Stimulated activated CD4-positive, alpha-beta T cell treated with anti-CD3 and anti-CD28 coated beads, Interleukin-4, amount 100 ng/mL, for 24 hours (primary cell): ENCODE results near the gene OBI1.
"Not testable (repeated sequence)": the region's sequence is repeated elsewhere in the genome, so short reads cannot be mapped to it uniquely, and the experiment has no call there.

Experiments used
- DNase-seq: peaks from one replicate; pipeline ENCODE4 v3.0.0-alpha.2; 2020

OBI1 gene

GRCh38 chr13:78658630-78659449 is at the start of gene OBI1:
OBI1 (minus strand) TSS chr13:78659155; CDS start chr13:78659120, 35 bp downstream.
- DNase-seq = peak; percentile 92

GRCh38 chr13:78701383-78701782 is 42.4 kb upstream of the OBI1 start:
- DNase-seq = no peak

- DNase-seq = no peak
Measured at GRCh38 chr13:78700121-78700910, 41.4 kb upstream of the OBI1 start.

- no peak for DNase-seq
Measured at GRCh38 chr13:78689011-78689410, 30.1 kb upstream of the OBI1 start.

- no peak for DNase-seq
Measured at GRCh38 chr13:78686461-78686860, 27.5 kb upstream of the OBI1 start.

GRCh38 chr13:78680576-78681350 is 21.8 kb upstream of the OBI1 start:
- no peak for DNase-seq

- no peak for DNase-seq
Measured at GRCh38 chr13:78680115-78680561, 21.2 kb upstream of the OBI1 start.

GRCh38 chr13:78679329-78679728 is 20.4 kb upstream of the OBI1 start:
- DNase-seq = no peak

- no peak for DNase-seq
Measured at GRCh38 chr13:78675112-78675511, 16.2 kb upstream of the OBI1 start.

- DNase-seq = no peak
Measured at GRCh38 chr13:78674638-78675037, 15.7 kb upstream of the OBI1 start.

- DNase-seq = no peak
Measured at GRCh38 chr13:78662467-78662866, 3.5 kb upstream of the OBI1 start.

- DNase-seq = no peak
Measured at GRCh38 chr13:78660495-78660857, 1.5 kb upstream of the OBI1 start.

- no peak for DNase-seq
Measured at GRCh38 chr13:78659732-78660494, 958 bp upstream of the OBI1 start.

GRCh38 chr13:78659450-78659730 is 435 bp upstream of the OBI1 start:
- no peak for DNase-seq

GRCh38 chr13:78657699-78658629 is 991 bp downstream of the OBI1 start:
- DNase-seq = no peak

GRCh38 chr13:78655906-78656305 is 3.0 kb downstream of the OBI1 start:
- DNase-seq = no peak

GRCh38 chr13:78655007-78655406 is 3.9 kb downstream of the OBI1 start:
- no peak for DNase-seq

- no peak for DNase-seq
Measured at GRCh38 chr13:78652651-78653050, 6.3 kb downstream of the OBI1 start.

- DNase-seq = no peak
Measured at GRCh38 chr13:78650717-78651083, 8.3 kb downstream of the OBI1 start.

GRCh38 chr13:78649997-78650716 is 8.8 kb downstream of the OBI1 start:
- no peak for DNase-seq

- DNase-seq = not testable (repeated sequence)
Measured at GRCh38 chr13:78647109-78647678, 11.8 kb downstream of the OBI1 start.
